Osteoblast (primary cell): Measurements from ENCODE around the gene MUC4. TPM values are rescaled to one million over a fixed set of nuclear protein-coding genes. Genes with fewer than 3 reads are reported as not detected.
A peak's percentile ranks its signal among the peaks of the same experiment; 100 is the strongest.
"Not testable (repeated sequence)": the region's sequence is repeated elsewhere in the genome, so short reads cannot be mapped to it uniquely, and the experiment has no call there.

Source experiments
- DNase-seq: peaks from one replicate; pipeline ENCODE4 v3.0.0; 2011; ENCODE audit warnings: low spot score, mixed read lengths; ENCODE audit not compliant: insufficient read length; ENCODE audit errors: missing footprints
- H2AFZ ChIP-seq: 2 replicates; pipeline ENCODE4 v1.6.0; 2011; ENCODE audit warnings: mild to moderate bottlenecking, low read length
- H3K27ac ChIP-seq: 2 replicates; pipeline ENCODE4 v1.5.1; 2011; ENCODE audit warnings: mild to moderate bottlenecking, low read depth, low read length, moderate library complexity
- H3K27me3 ChIP-seq: 2 replicates; pipeline ENCODE4 v1.6.0; 2012; ENCODE audit warnings: mild to moderate bottlenecking, control low read depth, inconsistent platforms, low read length, moderate library complexity; ENCODE audit not compliant: insufficient read depth
- H3K36me3 ChIP-seq: 2 replicates; pipeline ENCODE4 v1.5.1; 2011; ENCODE audit warnings: mild to moderate bottlenecking, low read length, control low read depth, moderate library complexity; ENCODE audit not compliant: insufficient read depth
- H3K4me1 ChIP-seq: 2 replicates; pipeline ENCODE4 v1.5.1; 2011; ENCODE audit warnings: mild to moderate bottlenecking, low read length, control low read depth, moderate library complexity; ENCODE audit not compliant: insufficient read depth
- H3K4me2 ChIP-seq: 2 replicates; pipeline ENCODE4 v1.6.0; 2011; ENCODE audit warnings: mild to moderate bottlenecking, low read length; ENCODE audit not compliant: insufficient read depth
- H3K4me3 ChIP-seq: fragments of 200-600 bp; sonication (generic); 3 replicates; pipeline ENCODE4 v1.5.1; 2012; ENCODE audit warnings: mild to moderate bottlenecking, low read length, inconsistent platforms; ENCODE audit not compliant: insufficient read depth
- H3K79me2 ChIP-seq: 2 replicates; pipeline ENCODE4 v1.6.0; 2012; ENCODE audit warnings: mild to moderate bottlenecking, low read length, control low read depth, inconsistent platforms; ENCODE audit not compliant: insufficient read depth
- H3K9me3 ChIP-seq: 2 replicates; pipeline ENCODE4 v1.5.1; 2011; ENCODE audit warnings: low read depth, low read length, control low read depth
- H4K20me1 ChIP-seq: 2 replicates; pipeline ENCODE4 v1.6.0; 2012; ENCODE audit warnings: mild to moderate bottlenecking, low read length, control low read depth; ENCODE audit not compliant: insufficient read depth
- CTCF ChIP-seq: IDR thresholded peaks from 2 replicates; pipeline ENCODE4 v1.5.1; 2011; ENCODE audit warnings: mild to moderate bottlenecking, low read depth, low read length, moderate library complexity; ENCODE audit errors: extremely low read depth
- total RNA-seq: library from RNA; depleted of rRNA; stranded (reverse); fragments of >200 nt; gene quantifications from 2 replicates; pipeline ENCODE4 v1.2.3, GENCODE V29; 2012

Gene MUC4
- total RNA-seq, 1 donor, result not detected

GRCh38 chr3:195790901-195791300 is 20.8 kb downstream of the MUC4 start:
- Histone ChIP-seq H3K4me1 (no peaks in the 10 kb centered on the region), H3K27me3 (peaks cover 4% of the 10 kb centered on the region), H3K36me3 (no peaks in the 10 kb centered on the region), H3K4me3 (no peak overlapping the region), H3K79me2 (no peaks in the 10 kb centered on the region), H3K27ac (no peak overlapping the region), H2AFZ (no peak overlapping the region), H3K9me3 (no peaks in the 10 kb centered on the region), H4K20me1 (no peaks in the 10 kb centered on the region), H3K4me2 (no peak overlapping the region)
- DNase-seq, result no peak
- no peak for TF ChIP-seq CTCF

DNA sequence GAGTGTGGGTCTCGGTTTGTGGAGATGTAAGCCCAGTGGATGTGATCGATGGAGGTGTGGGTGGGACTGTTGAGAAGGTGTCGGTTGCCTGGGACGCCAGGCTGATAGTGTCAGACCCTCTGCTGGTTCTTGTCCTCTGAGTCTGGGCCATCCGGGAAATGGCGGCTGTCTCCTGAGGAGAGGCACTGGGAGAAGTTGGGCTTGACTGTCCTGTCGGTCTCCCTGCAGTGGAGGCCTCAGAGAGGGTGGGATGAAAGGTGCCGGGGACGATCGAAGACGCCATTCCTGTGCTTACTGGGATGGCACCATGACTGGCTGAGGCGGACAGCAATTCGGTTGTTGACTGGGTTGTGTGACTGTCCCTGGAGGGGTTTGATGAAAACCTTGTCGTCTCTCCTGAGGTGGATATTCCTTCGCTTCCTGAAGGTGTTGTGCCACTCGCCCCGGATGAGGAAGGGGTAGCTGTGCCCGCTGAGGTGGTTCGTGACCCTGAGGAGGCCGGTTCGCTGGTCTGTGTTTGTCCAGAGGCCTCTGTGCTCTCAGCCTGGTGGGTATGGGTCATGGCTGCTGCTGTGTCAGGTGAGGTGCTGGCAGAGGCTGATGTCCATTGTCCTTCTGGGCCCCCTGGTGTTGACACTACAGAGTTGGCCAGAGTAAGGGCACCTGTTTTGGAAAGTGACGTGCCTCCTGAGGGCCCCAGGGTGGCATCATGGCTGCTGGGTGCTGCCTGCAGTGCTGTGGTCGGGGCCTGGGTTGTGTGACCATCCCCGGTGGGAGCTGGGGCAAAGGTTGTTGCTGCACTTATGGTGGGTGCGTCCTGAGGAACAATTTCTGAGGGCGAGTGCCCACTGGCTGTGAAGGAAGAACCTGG is 22.8 kb downstream of the MUC4 start:
- Histone ChIP-seq H3K36me3 (no peaks in the 10 kb centered on the region), H3K27me3 (no peaks in the 10 kb centered on the region), H3K79me2 (no peaks in the 10 kb centered on the region), H3K4me2 (no peak overlapping the region), H4K20me1 (no peaks in the 10 kb centered on the region), H3K9me3 (no peaks in the 10 kb centered on the region), H3K4me1 (no peaks in the 10 kb centered on the region), H3K4me3 (no peak overlapping the region), H2AFZ (no peak overlapping the region), H3K27ac (no peak overlapping the region)
- peak; percentile 19 for DNase-seq
- TF ChIP-seq CTCF, result no peak

GRCh38 chr3:195785781-195786405 is 25.8 kb downstream of the MUC4 start:
- not testable (repeated sequence) for H3K27me3 ChIP-seq

DNA sequence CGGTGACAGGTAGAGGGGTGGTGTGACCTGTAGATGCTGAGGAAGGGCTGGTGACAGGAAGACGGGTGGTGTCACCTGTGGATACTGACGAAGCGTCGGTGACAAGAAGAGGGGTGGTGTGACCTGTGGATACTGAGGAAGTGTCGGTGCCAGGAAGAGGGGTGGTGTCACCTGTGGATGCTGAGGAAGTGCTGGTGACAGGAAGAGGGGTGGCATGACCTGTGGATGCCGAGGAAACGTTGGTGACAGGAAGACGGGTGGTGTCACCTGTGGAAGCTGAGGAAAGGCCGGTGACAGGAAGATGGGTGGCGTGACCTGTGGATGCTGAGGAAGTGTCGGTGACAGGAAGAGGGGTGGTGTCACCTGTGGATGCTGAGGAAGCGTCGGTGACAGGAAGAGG is 27.7 kb downstream of the MUC4 start:
- not testable (repeated sequence) for H3K36me3 ChIP-seq, H3K79me2 ChIP-seq, H4K20me1 ChIP-seq, H2AFZ ChIP-seq, H3K4me2 ChIP-seq, H3K9me3 ChIP-seq, H3K4me1 ChIP-seq, DNase-seq, H3K27me3 ChIP-seq, H3K4me3 ChIP-seq, H3K27ac ChIP-seq

More at GRCh38 chr3:195785781-195786405, 25.8 kb downstream of the MUC4 start:
- H3K9me3 ChIP-seq, H3K36me3 ChIP-seq, H4K20me1 ChIP-seq, DNase-seq, H3K4me1 ChIP-seq, H3K27ac ChIP-seq, H2AFZ ChIP-seq, H3K4me2 ChIP-seq, H3K4me3 ChIP-seq, H3K79me2 ChIP-seq: not testable (repeated sequence)

DNA sequence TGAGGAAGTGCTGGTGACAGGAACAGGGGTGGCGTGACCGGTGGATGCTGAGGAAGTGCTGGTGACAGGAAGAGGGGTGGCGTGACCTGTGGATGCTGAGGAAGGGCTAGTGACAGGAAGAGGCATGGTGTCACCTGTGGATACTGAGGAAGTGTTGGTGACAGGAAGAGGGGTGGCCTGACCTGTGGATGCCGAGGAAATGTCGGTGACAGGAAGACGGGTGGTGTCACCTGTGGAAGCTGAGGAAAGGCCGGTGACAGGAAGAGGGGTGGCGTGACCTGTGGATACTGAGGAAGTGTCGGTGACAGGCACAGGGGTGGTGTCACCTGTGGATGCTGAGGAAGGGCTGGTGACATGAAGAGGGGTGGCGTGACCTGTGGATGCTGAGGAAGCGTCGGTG is 30.5 kb downstream of the MUC4 start:
- H3K4me3 ChIP-seq, H3K4me2 ChIP-seq, H3K27me3 ChIP-seq, H3K4me1 ChIP-seq, H3K79me2 ChIP-seq, H3K9me3 ChIP-seq, H4K20me1 ChIP-seq, DNase-seq, H3K36me3 ChIP-seq, H3K27ac ChIP-seq, H2AFZ ChIP-seq: not testable (repeated sequence)
